Airway epithelial cell (primary cell): Measurements from ENCODE around the gene SLC25A39. TPM values are rescaled to one million over a fixed set of nuclear protein-coding genes. Genes with fewer than 3 reads are reported as not detected.

Source experiments
- total RNA-seq: library from RNA; depleted of rRNA; stranded (reverse); fragments of >200 nt; gene quantifications from 2 replicates; pipeline ENCODE4 v1.2.3, GENCODE V29; 2015

The SLC25A39 gene
- total RNA-seq, result 203 and 225 TPM in 2 replicates

GRCh38 chr17:44324571-44325275 lies at the start of gene SLC25A39:
SLC25A39 (minus strand) TSS chr17:44324823; CDS start chr17:44323562, 1,261 bp downstream.

GRCh38 chr17:44363613-44364159 lies 39.1 kb upstream of the SLC25A39 start, which contains the start of gene FAM171A2:
FAM171A2 (minus strand) TSS chr17:44363853; CDS start chr17:44363714, 139 bp downstream.

GRCh38 chr17:44344939-44345453 lies 20.4 kb upstream of the SLC25A39 start, which contains the start of gene GRN:
GRN (plus strand) TSS chr17:44345302; CDS start chr17:44349165, 3,863 bp downstream.

GRCh38 chr17:44308320-44308818 lies 16.3 kb downstream of the SLC25A39 start, which contains the start of gene RUNDC3A:
RUNDC3A (plus strand) TSS chr17:44308601; CDS start chr17:44308833, 232 bp downstream.

Other genes starting within 250 kb of the SLC25A39 start
- 35.1 and 54.8 TPM in 2 replicates for gene HDAC5, start 201.2 kb downstream of the SLC25A39 start, total RNA-seq
- gene HROB, start 182.9 kb downstream of the SLC25A39 start, total RNA-seq, result 5.0 and 9.4 TPM in 2 replicates
- not detected in 2 replicates for gene ASB16, start 154.1 kb downstream of the SLC25A39 start, total RNA-seq
- 19.0 and 28.1 TPM in 2 replicates for gene TMUB2, start 137.9 kb downstream of the SLC25A39 start, total RNA-seq
- gene ATXN7L3, start 124.9 kb downstream of the SLC25A39 start, total RNA-seq, result 34.2 and 53.6 TPM in 2 replicates
- gene UBTF, start 105.1 kb downstream of the SLC25A39 start, total RNA-seq, result 41.1 and 42.3 TPM in 2 replicates
- gene SLC4A1, start 56.7 kb downstream of the SLC25A39 start, total RNA-seq, result not detected in 2 replicates
- gene RUNDC3A, start 16.2 kb downstream of the SLC25A39 start, total RNA-seq, result 0.92 and 4.3 TPM in 2 replicates
- gene GRN, start 20.5 kb upstream of the SLC25A39 start, total RNA-seq, result 475 and 574 TPM in 2 replicates
- gene FAM171A2, start 39.0 kb upstream of the SLC25A39 start, total RNA-seq, result 4.2 and 5.6 TPM in 2 replicates
- 0.07 TPM in 1 of 2 replicates, not detected in the other for gene ITGA2B, start 64.8 kb upstream of the SLC25A39 start, total RNA-seq
- gene GPATCH8, start 178.6 kb upstream of the SLC25A39 start, total RNA-seq, result 10.6 and 17.9 TPM in 2 replicates
- 3.3 and 4.6 TPM in 2 replicates for gene FZD2, start 232.7 kb upstream of the SLC25A39 start, total RNA-seq